ENCODE data around the gene AJUBA. TPM values are rescaled to one million over a fixed set of nuclear protein-coding genes. Genes with fewer than 3 reads are reported as not detected.

The AJUBA gene
- total and polyA plus RNA-seq, 2 of the 8 experiments (the other 6 are each of a cell fraction or from before 2014, with no cell fraction given) = 33.1 to 46.0 TPM

GRCh38 chr14:22928237-22929103 is 53.9 kb downstream of the AJUBA start (continued):
- TF ChIP-seq CHD7 (IDR thresholded peaks at IDR 0.05; ENCODE audit: insufficient replicate concordance, low read length) = no peak
- no peak for TF ChIP-seq CBX5 (IDR thresholded peaks at IDR 0.05; ENCODE audit: low read depth, low read length)
- TF ChIP-seq SIN3A (conservative IDR thresholded peaks at IDR 0.05 in 1 of 2, IDR thresholded peaks at IDR 0.05 in 1 of 2; ENCODE audit: low read depth in 1 of 2, low read length in 2 of 2) = no peak
- no peak for TF ChIP-seq FOSL1 (IDR thresholded peaks at IDR 0.05; ENCODE audit: insufficient read depth, low read depth, low read length)
- TF ChIP-seq PHF8 (conservative IDR thresholded peaks at IDR 0.05; ENCODE audit: low read depth, low read length) = no peak
